Activated T-cell treated with anti-CD3 and anti-CD28 coated beads for 24 hours (primary cell): ENCODE results near the gene KLC3.

ENCODE experiments used
- DNase-seq: peaks from one replicate; pipeline ENCODE4 v3.0.0-alpha.2; 2020; ENCODE audit warnings: low read depth

The KLC3 gene

GRCh38 chr19:45349126-45349415 lies 8.5 kb downstream of the KLC3 start:
- DNase-seq, result no peak

GRCh38 chr19:45349430-45349941 lies 8.9 kb downstream of the KLC3 start:
- DNase-seq, result no peak

- no peak for DNase-seq
Measured at GRCh38 chr19:45350477-45351058, 10.0 kb downstream of the KLC3 start.

GRCh38 chr19:45351401-45351952 lies 10.9 kb downstream of the KLC3 start:
- DNase-seq, result no peak

DNA sequence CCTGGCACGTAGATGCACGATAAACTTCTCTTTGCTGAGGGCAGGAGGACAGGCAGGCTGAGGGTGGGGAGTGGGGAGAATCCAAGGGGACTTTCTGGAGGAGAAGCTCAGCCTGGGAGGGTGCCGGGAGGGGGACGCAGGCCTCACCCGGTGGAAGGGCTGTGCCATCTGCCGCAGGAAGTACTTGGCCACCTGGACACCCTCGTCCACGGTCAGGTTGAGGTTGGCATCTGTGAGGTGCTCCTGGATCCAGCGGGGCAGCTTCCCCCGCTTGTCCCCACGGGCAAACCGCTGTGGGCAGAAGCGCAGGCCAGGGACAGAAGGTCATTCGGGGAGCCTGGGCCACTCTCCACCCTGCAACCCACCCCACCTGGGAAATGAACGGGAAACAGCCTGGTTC lies 11.5 kb downstream of the KLC3 start:
- no peak for DNase-seq

DNA sequence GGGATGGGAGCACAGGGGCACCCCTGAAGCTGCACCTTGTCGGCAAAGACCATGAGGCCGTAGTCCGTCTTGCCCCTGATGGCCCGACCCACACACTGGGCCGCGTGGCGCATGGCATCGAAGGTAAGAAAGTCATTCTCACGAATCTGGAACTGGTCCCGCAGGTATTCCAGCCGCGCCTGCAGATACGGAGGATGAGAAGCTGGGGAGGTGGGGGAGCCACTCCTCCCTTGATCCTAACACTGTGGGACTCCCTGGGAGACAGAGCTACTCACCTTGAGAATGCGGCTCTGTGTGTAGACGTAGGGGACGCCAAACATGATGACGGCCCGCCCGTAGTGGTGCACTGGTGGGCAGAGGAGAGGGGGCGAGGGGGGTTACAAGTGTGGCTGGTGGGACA lies 11.9 kb downstream of the KLC3 start:
- DNase-seq, result no peak

DNA sequence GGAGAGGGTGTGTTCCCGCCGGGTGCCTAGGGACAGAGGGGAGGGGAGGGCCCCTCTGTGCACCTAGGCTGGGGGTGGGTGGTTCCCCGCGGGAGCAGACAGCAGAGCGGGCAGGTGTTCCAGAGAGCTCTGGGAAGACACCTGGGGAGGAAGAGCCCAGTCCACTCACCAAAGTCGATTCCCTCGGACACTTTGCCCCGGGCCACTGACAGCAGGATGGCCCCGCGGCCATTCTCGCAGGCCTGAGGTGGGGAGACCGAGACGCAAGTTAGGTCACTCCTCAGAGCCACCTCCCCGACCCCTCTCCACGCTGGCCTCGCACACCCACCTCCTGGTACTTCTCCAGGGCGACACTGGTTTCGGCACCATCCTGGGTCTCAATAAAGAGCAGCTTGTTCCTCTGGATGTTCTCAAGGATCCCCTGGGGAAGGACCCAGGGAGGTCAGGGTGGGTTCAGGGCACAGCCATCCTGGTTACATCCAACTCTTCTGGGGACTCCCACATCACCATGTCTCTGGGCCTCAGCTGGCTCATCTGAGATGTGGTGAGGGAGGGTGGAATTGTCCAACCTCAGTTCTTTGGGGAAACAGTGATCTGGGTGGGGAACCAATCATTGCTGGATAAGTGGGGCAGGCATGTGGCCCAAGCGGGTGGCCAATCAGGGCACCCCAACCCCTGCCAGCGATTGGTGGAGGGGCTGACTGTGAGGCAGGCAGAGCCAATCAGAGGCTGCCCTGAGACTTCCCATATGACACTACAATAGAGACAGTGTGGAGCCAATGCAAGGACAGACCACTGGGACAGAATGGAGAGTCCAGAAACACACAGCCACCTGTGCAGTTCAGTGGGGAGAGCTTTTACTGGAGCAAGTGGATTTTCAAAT lies 12.6 kb downstream of the KLC3 start:
- DNase-seq, result no peak

DNA sequence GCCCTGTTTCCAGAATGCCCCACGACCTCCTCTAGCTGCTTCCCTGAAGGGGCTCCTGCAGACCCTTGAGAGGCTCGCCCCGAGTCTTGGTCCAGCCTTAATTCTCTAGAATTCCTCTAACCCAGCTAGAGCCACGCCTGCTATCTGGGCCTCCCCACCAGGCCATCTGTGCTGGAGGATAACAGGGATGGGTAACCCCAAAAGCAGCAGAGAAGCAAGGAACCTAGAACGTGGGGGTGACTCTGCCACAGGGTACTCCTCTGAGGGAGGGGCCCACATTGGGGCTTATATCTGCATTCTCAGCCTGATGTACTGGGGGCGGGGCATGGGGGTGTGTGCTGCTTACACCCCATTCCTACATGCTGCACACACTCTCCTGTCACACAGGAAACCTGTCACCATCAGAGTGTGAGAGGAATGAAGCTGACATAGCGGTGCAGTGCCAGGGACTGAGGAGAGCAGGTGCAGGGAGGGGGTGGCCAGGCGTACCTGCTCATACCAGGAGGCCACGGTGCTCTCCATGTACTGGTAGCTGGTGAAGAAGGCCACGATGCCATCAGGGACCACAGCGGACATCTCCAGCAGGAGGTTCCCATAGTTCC lies 13.8 kb downstream of the KLC3 start:
- DNase-seq, result no peak

GRCh38 chr19:45355402-45355801 lies 14.9 kb downstream of the KLC3 start:
- no peak for DNase-seq

GRCh38 chr19:45355910-45356309 lies 15.4 kb downstream of the KLC3 start:
- no peak for DNase-seq

DNA sequence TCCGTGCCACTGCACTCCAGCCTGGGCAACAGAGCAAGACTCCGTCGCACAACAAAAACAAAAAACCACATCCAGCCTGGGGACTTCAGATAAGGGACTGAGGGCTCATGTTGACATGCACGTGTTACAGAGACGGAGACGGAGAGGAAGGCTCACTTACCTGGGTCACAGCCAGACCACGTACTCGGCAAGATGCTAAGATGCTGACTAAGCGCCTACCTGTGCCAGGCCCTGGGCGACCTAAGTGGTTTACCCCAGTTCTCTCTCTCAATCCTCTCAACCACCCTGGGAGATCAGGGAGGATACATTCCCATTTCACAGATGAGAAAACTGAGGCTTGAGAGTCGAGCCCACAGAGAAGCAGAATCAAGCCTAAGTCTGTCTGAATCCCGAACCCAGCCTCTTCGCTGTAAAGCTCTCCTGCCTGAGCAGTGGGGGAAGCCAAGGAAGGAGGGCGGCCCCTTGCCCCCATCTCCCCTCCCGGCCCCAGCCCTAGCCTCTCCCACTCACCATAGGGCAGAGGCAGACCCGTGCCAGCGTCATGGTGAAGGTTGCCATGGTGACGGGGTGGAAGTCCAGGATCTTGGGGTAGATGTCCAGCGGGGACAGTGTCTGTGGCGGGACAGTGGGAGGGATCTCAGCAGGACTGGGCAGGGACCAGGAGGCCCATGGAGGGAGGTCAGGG lies 16.4 kb downstream of the KLC3 start:
- DNase-seq, result no peak

GRCh38 chr19:45357445-45357783 lies 16.9 kb downstream of the KLC3 start:
- no peak for DNase-seq

DNA sequence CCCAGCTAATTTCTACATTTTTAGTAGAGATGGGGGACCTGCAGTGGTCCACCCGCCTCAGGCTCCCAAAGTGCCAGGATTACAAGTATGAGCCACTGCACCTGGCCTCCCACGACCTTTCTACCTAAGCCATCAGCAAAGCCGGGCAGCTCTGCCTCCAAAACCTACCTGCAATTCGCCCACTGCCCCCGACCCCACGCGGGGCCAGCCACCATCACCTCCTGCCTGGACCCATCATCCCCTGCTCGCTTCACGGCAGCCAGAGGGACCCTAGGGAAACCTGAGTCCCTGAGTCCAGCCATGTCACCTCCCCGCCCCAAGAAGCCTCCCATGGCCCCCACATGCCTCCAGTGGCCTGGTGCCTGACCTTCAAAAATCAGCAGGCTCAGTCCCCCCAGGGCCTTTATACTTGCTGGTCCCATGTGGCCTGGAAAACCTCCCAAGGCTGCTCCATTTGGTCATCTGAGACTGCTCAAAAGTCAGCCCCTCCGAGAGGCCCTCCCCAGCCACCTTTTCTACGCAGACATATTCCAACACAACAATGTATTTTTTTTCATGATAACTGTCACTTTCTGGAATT lies 17.8 kb downstream of the KLC3 start:
- DNase-seq, result no peak

GRCh38 chr19:45361608-45362007 lies 21.1 kb downstream of the KLC3 start:
- DNase-seq, result no peak

- DNase-seq, result no peak
Measured at GRCh38 chr19:45362291-45362690, 21.7 kb downstream of the KLC3 start.

GRCh38 chr19:45363861-45364459 lies 23.4 kb downstream of the KLC3 start:
- DNase-seq, result no peak

GRCh38 chr19:45364696-45365095 lies 24.1 kb downstream of the KLC3 start:
- no peak for DNase-seq

- no peak for DNase-seq
Measured at GRCh38 chr19:45368127-45368526, 27.6 kb downstream of the KLC3 start.

DNA sequence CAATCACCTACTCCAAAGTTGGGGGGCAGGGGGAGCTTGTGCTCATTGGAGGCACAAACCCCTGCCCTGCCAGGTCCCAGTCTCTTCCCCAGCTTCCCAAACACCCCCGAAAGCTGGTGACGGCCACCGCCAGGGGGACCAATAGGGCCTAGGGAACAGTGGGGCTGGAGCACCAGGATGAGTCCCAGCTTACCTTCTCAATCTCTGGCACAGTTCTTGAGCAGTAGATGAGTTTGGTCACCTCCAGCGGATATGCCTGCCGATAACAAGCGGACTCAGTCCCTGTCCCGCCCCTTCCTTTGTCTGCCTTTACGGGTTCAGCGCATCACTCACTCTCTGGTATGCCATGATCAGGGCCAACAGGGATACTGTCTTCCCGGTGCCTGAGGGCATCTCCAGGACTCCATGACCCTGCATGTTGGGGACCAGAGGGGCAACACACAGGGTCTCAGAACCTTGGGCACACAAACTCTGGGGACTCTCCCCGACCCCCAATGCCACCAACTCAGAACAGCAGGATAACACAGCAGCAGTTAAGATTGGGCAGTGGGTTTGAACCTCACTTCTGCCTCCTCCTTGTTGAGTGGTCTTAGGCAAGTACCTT lies 28.3 kb downstream of the KLC3 start:
- DNase-seq, result no peak

DNA sequence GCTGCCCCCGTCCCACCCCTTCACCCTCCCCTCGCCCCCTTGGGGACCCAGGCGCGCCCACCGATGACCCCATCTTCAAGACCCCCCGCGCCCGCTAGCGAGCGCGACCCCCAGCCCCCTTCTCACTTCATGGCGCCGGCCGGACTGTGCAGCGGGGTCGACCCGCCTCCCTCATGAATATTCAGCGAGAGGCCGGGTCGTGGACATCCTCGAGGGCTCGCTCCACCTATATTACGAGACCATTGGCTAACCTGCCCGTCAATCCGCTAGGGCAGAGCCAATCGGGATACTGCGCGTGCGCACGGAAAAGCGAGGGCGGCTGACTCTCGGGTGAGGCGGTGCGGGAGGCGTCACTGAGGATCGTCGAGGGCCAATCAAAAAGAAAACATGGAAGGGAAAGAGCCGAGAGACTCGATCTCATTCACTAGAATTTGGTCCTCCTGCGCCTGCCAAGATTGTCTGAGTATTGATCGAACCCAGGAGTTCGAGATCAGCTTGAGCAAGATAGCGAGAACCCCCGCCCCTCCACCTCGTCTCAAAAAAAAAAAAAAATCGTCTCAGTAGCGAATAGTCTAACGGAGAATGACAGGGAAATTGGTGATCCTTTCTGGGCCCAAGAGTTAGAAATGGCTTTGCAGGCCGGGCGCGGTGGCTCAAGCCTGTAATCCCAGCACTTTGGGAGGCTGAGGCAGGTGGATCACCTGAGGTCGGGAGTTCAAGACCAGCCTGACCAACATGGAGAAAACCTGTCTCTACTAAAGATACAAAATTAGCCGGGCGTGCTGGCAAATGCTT lies 30.1 kb downstream of the KLC3 start, which contains the start of gene ERCC2:
Gene ERCC2 (minus strand): TSS at position 164 of the 795 bp plus-strand sequence. CDS start 33 bp downstream, at position 131.
- peak; percentile 100 for DNase-seq
